HG02571 (cell line): Measurements from ENCODE around the gene ZNF408.
"Not testable (repeated sequence)": the region's sequence is repeated elsewhere in the genome, so short reads cannot be mapped to it uniquely, and the experiment has no call there.

Source experiments
- ATAC-seq: cut with Tn5 transposase; IDR thresholded peaks from one replicate; pipeline ENCODE4 v1.9.1; 2021; ENCODE audit warnings: mild to moderate bottlenecking, moderate library complexity; ENCODE audit not compliant: unreplicated experiment

ZNF408 gene

DNA sequence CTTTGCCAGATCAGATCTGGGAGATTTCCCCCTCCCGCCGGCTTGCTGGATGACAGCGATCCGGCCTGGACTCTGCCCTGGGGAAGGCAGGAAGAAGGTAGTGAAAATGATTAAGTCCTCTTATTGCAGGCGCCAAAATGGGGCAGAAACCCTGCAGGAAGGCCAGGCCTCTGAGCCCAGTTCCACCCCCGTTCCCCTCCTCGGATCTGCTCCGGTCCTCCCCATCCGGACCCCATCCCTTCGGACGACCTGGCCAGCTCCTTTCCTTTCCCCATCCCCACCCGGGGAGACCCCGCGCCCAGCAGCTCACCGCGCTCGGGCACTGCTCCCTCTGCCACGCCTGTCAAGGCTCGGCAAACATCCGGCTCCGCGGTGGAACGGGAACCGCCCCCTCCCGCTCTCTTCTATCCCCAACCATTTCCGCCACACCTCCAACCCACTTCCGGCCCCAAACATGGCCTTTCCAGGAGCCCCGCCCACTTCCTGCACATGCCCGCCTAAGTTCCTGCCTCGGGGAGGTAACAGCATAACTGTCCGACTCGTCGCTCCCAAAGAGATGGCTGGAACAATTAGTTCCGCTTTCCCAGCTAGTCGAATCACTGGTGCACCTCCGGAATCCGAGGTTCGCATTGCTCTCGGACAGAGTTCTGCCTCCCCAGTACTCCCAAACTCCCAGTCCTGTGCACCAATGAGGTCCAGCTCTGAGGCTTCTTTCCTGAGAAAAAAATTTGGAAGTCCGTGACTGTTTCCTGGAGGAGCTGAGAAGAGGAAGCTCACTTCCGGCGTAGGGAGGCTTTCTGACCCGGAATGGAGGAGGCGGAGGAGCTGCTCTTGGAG lies at the start of gene ZNF408, which contains the start of gene ARHGAP1:
Gene ZNF408, plus strand, starts transcription at position 791 of the 837 bp plus-strand sequence. Its CDS starts 17 bp downstream, at position 808.
Gene ARHGAP1, minus strand, starts transcription at position 379 of the 837 bp plus-strand sequence. CDS start 4,512 bp downstream, outside the sequence.
- peak; percentile 87 for ATAC-seq

DNA sequence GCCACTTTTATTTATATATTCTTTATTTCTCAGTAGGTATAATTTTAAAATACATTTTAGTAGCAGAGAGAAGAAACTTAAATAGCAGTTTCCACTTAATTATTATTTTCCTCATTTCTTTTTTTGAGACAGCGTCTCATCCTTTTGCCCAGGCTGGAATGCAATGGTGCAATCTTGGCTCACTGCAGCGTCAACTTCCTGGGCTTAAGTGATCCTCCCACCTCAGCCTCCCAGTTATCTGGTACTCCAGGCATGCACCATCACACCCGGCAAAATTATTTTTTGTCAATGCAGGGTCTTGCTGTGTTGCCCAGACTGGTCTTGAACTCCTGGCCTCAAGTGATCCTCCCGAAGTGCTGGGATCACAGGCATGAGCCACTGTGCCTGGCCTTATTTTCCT lies 45.2 kb upstream of the ZNF408 start:
- no peak for ATAC-seq

GRCh38 chr11:46657186-46657585 lies 43.6 kb upstream of the ZNF408 start:
- no peak for ATAC-seq

DNA sequence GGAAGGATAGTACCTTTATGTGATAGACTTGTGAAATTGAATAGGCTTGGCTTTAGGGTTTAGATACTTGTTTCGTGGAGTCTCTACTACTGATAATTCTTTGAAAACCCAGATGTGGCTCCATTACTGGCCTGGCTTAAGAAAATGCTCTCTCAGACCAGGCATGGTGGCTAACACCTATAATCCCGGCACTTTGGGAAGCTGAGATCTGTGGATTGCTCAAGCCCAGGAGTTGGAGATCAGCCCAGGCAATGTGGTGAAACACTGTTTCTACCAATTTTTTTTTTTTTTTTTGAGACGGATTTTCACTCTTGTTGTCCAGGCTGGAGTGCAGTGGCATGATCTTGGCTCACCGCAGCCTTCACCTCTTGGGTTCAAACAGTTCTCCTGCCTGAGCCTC lies 42.6 kb upstream of the ZNF408 start:
- ATAC-seq, result no peak

GRCh38 chr11:46659908-46660307 lies 40.9 kb upstream of the ZNF408 start:
- no peak for ATAC-seq

DNA sequence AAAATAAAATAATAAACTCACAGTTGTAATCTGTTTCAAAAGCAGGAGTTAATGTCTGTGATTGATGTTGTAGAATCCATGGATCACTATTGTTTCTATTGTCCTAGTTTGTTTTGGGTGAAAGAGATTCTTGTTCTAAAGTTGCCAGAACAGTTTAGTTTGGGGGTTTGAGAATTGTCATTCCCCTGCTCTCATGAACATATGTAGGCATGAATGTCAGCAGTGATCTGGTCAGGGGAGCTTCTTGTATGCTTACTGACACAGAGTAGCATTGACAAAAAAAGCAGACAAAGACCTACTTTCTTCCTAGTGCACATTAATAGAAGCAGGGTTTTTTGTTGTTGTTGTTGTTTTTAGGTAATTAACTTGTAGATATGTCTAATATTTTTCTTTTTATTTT lies 39.0 kb upstream of the ZNF408 start:
- no peak for ATAC-seq

DNA sequence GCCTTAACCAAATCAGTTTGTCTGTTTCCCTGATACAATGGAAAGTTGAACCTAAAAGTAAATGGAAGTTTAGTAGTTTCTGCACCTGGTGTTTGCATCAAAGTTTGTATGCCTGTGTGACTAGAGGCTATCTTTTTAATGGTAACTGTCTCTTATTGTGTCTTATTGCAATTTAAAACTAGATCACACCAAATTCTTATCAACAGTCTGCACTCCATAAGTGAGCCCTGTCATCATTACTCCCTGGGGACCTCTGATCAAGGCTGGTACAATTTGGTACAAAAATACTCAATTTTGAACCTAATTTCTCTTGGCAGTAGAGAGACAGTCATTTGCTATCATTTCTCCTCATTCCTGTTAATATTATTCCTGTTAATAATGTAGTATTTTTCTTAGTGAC lies 38.5 kb upstream of the ZNF408 start:
- ATAC-seq, result no peak

GRCh38 chr11:46663277-46663940 lies 37.4 kb upstream of the ZNF408 start:
- ATAC-seq, result no peak

DNA sequence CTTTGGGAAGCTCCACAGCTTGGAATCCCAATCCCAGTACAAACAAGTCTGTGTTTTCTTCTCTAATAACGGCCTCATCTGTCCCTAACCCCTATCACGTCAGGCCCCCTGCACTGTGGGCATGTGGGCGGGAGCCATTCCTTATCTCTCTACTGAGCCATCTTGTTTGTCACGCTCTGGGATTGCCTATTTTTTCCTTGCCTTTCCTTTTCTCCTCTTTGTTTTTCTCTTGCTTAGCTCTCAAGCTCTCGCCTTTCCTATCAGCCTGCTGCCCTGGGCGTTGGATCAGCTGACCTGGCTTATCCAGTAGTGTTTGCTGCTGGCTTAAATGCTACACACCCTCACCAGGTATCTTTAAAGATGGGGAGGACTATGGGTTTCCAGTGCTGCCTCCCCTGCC lies 36.2 kb upstream of the ZNF408 start:
- no peak for ATAC-seq

- ATAC-seq, result no peak
Measured at GRCh38 chr11:46665356-46665755, 35.5 kb upstream of the ZNF408 start.

DNA sequence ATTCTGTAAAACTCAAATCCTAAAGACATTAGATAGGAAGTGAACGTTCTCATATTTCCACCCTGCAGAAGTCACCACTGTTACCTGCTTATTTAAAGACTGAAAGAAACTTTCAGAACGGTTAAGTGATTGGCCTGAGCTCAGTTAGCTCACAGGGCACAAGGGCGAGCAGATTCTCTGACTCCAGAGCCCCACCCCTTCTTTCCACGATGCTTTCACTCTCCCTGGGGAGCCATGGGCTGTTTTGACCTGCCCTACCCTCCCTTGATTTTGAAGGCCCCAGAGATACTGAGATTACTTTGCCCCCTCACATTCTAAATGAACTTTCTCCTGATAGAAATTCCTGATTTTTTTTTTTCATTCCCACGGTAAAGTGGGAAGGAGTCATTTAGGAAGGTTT lies 34.3 kb upstream of the ZNF408 start:
- ATAC-seq, result no peak

- ATAC-seq, result no peak
Measured at GRCh38 chr11:46667043-46667481, 33.8 kb upstream of the ZNF408 start.

DNA sequence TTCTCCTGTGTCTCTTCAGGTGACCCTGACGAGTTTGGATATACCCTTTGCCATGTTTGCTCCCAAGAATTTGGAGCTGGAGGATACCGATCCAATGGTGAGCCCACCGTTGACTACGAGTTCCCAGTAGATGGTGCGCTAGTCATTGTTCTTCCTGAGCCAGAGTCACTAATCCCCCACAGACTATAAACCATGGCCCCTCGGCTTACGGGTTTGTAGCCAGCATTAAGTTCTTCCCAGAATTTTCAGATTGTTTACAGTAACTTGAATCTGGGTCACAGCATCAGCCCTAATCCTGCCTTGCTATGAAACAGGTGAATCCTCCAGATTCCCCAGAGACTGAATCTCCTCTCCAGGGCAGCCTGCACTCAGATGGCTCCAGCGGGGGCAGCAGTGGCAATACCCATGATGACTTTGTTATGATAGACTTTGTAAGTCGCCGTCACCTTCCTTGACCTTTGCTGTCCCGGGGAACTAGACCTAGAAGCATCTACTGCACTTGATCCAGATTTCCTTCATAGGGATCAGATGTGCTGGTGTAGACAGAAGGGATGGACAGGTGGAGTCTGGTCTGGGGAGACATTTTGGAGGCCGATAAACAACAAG lies 32.2 kb upstream of the ZNF408 start:
- ATAC-seq, result no peak

DNA sequence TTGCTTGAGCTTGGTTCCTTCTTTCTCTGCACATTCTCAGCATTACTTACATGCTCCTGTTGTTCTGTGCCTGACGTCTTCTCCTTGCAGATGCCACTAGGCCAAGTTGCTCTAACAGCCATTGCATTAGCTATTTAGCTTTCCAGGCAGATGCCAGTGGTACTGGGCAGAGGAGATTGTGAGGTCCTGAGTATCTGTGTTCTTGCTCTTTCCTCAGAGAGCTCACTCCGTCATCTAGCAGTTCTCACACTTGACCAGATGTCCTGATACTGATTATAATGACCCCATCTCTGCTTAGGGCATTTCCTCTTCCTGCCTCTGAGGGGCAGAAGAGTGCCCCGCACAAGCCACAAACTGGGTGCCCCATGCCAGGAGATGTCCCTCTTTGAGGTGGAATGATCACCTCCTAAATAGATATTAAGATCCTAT lies 31.1 kb upstream of the ZNF408 start:
- ATAC-seq, result no peak

DNA sequence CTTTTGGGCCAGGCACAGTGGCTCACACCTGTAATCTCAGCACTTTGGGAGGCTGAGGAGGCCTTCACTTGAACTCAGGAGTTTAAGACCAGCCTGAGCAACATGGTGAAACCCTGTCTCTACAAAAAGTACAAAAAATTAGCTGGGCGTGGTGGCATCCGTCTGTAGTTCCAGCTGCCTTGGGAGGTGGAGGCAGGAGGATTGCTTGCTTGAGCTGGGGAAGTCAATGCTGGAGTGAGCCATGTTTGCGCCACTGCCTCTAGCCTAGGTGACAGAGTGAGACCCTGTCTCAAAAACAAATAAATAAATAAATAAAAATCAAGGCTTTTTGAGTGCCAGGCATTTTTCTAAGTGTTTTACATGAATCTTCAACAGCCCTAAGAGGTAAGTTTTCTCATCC lies 30.3 kb upstream of the ZNF408 start:
- ATAC-seq, result not testable (repeated sequence)

DNA sequence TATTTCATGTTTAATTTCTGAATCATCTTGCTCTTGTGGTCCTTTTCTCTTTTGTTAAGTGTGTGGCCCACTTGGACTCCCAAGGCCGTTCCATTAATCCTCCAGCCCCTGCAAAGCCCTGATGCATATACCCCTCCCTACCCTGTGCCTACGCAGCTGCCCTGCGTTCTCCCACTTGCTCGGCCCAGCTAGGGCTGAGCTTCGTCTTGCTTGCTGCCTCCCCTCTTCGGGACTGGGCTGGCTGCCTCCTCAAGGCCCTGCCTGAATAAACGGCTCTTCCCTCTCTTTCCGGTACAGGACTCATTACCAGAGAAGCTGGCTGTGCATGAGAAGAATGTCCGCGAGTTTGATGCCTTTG lies 28.9 kb upstream of the ZNF408 start:
- no peak for ATAC-seq

DNA sequence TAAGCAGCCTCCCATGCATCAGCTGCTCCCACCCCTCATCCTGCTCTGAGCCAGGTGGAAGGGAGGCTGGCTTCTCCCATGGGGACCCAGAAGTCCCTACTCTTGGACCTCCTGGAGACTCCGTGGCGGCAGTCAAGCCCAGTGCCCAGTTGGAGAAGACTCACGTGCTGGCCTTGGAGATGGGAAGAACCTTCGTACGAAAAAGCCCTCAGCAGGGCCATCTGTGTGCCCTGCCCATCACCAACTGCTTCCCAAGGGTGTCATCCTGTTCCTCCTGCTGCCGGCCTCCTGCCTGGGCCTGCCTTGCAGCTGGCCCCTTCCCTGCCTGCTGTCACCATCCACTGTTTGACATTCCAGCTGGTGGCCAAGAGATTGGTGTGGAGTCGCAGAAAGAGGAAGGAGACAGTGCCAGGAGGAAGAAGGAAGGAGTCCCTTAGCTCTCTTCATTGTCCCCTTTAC lies 28.4 kb upstream of the ZNF408 start:
- no peak for ATAC-seq

DNA sequence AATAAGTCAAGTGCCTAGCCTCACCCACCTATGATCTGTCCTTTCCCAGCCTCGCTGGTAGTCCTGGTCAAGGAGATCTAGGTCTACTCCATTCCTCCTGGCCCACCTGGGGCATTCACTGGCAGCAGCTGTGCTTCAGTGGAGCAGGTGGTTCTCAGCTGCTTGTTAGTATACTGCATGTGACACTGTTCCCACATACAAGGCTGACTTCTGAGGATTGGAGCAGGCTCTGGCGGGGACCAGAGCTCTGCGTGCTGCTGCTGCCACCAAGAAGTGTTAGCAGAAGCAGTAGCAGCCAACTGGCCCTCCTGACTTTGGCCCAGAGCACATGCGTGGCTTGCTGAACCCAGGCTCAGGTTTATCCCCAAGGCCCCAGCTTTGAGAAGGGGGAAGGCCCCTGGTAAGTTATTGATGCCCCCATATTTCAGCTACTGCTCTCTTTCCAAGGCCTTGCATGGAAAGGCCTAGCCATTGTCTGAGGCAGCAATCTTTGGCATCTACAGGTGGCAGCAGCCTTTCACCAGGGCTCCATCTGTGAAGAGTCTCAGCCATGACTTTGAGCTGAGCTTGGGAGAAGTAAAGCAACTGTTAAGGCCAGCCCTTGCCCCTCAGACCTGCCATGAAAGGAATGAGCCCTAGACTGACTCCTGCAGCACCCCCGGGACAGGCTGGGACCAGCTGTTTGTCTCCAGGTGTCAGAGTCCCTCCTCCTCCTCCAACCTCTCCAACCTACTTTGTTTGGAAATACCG lies 26.9 kb upstream of the ZNF408 start:
- ATAC-seq, result no peak

DNA sequence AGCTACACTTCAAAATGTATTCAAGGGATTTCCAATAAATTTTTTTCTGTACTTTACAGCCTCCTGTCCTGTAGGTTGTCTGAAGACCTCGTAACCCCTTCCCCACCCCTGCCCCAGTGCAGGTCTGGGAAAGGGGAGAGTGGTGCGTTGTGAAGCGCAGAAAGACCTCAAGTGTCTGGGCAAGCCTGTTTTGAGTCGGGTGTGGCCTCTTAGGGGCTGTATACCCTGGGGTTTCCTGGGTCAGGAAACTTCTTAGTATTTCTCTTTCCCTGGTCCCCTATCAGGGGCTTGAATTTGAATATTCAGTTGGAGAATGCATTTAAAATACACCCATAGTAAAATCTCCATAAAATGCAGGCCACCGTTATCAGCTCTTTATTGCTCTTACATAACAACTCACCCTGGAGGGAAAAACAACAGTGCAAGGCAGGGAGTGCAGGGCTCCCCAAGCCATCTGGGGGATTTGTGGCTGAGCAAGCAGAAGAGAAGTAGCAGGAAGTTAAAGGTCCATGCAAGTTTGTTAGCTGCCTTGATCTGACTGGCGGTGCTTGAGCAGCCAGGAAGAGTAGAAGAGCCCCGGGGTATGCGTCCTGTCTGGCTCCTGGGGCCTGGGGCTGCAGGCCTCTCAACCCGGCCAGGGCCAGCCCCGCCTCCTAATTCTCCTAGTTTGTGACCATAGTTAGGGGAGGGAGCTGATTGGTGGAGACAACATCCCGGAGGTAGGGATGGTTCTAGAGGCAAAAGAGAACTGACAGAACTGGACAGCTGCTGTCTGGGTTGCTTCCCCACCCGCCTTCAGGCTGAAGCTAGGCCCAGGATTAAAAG lies 26.2 kb upstream of the ZNF408 start:
- ATAC-seq, result no peak

DNA sequence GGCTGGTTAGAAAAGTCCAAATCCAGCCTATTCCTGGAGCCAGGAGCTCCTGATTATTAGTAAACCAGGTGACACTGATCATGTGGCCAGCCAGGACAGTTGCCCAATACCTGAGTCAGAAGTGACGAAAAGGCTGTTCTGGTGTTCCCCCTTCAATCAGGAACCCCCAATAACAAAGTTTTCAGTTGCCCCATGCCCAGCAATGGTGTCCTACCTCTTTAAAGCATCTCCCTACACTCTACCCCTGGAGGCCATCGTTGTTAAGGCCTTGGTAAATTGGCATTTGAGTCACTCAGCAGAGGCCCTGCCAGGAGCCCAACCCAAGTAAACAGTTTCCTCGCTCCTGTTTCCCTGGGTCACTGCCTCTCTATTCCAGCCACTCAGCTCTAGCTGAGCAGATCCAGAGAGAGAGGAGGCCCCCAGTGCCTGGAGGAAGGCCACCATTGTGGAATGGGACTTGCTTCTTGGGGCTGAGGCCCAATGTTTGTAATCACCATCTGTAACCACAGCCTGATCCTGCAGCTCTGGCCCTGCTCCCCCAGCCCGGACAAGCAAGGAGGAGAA lies 25.5 kb upstream of the ZNF408 start:
- no peak for ATAC-seq
